Measurements from ENCODE around the gene CHDH.

CHDH gene

GRCh38 chr3:53806182-53807116 lies 39.8 kb downstream of the CHDH start:
- no peak; the same call in none of the 2 replicates for TF ChIP-seq CTCF (IDR thresholded peaks at IDR 0.05; ENCODE audit: low read depth, low read length)
- peak; percentile 25 for DNase-seq (ENCODE audit: extremely low read depth, low read depth)

GRCh38 chr3:53805463-53806159 lies 40.6 kb downstream of the CHDH start:
- no peak for TF ChIP-seq CTCF (IDR thresholded peaks at IDR 0.05; ENCODE audit: low read depth, low read length)
- DNase-seq (ENCODE audit: extremely low read depth, low read depth), result no peak

GRCh38 chr3:53804697-53805462 lies 41.3 kb downstream of the CHDH start:
- TF ChIP-seq CTCF (IDR thresholded peaks at IDR 0.05; ENCODE audit: low read depth, low read length), result no peak
- peak; percentile 28 for DNase-seq (ENCODE audit: extremely low read depth, low read depth)

GRCh38 chr3:53803816-53804695 lies 42.2 kb downstream of the CHDH start:
- no peak for TF ChIP-seq CTCF (IDR thresholded peaks at IDR 0.05; ENCODE audit: low read depth, low read length)
- no peak for DNase-seq (ENCODE audit: extremely low read depth, low read depth)

GRCh38 chr3:53803124-53803815 lies 42.9 kb downstream of the CHDH start:
- DNase-seq (ENCODE audit: extremely low read depth, low read depth), result no peak
- no peak for TF ChIP-seq CTCF (IDR thresholded peaks at IDR 0.05; ENCODE audit: low read depth, low read length)

- DNase-seq (ENCODE audit: extremely low read depth, low read depth), result no peak
- no peak for TF ChIP-seq CTCF (IDR thresholded peaks at IDR 0.05; ENCODE audit: low read depth, low read length)
These were observed 43.9 kb downstream of the CHDH start for GRCh38 chr3:53802256-53802880.
